Endothelial cell of umbilical vein (primary cell): ENCODE data around the gene APBB2. TPM values are rescaled to one million over a fixed set of nuclear protein-coding genes. Genes with fewer than 3 reads are reported as not detected.

ENCODE experiments used
- BruUV-seq: library from RNA; stranded (reverse); fragments of 400-500 nt; replicated peaks from 2 replicates; lab custom pipeline; 2021; lab: Mats Ljungman, UMichigan
- CTCF ChIA-PET: fragments of 300-600, 350-600 bp; sonication (Branson Sonifier 250); formaldehyde crosslinking; loops from one replicate; lab custom pipeline; 2021; ENCODE audit warnings: antibody characterized with exemption, inconsistent platforms; lab: Charles Lee
- POLR2A ChIA-PET: fragments of 300-600, 350-600 bp; sonication (Branson Sonifier 250); formaldehyde crosslinking; loops from one replicate; lab custom pipeline; 2021; ENCODE audit warnings: antibody characterized with exemption, inconsistent platforms; lab: Charles Lee
- DNase-seq: peaks from one replicate; pipeline ENCODE4 v3.0.0-alpha.2; 2011; ENCODE audit warnings: low read depth, low spot score
- FAIRE-seq: peaks from 2 replicates; lab custom pipeline; 2011; peaks lifted over from hg19 to GRCh38; lab: Jason Lieb, UNC
- H2AFZ ChIP-seq: 2 replicates; pipeline ENCODE4 v1.6.0; 2012; ENCODE audit warnings: low read depth, low read length, control low read depth, inconsistent platforms
- H3K27ac ChIP-seq: 2 replicates; pipeline ENCODE4 v1.5.1; 2011; ENCODE audit warnings: low read depth, mild to moderate bottlenecking, control low read depth, low read length, moderate library complexity; ENCODE audit not compliant: insufficient read depth
- H3K27me3 ChIP-seq, 2 experiments: 2 replicates each; pipeline versions ENCODE4 v1.6.0 to v1.6.1; 2011; ENCODE audit warnings: low read length in 2 of 2, mixed read lengths in 1 of 2; ENCODE audit not compliant: control insufficient read depth in 2 of 2, insufficient read depth in 2 of 2
- H3K36me3 ChIP-seq, 2 experiments: 2 replicates in 1 of 2; 3 replicates in 1 of 2; pipeline ENCODE4 v1.5.1; 2011; ENCODE audit warnings: low read length in 2 of 2, mild to moderate bottlenecking in 1 of 2, moderate library complexity in 1 of 2; ENCODE audit not compliant: control insufficient read depth in 2 of 2, insufficient read depth in 2 of 2; ENCODE audit errors: extremely low read depth in 1 of 2
- H3K4me1 ChIP-seq: 3 replicates; pipeline ENCODE4 v1.5.1; 2011; ENCODE audit warnings: mild to moderate bottlenecking, low read length; ENCODE audit not compliant: control insufficient read depth, insufficient read depth; ENCODE audit errors: extremely low read depth
- H3K4me2 ChIP-seq: 2 replicates; pipeline ENCODE4 v1.6.1; 2011; ENCODE audit warnings: low read length, control low read depth, mixed read lengths; ENCODE audit not compliant: insufficient read depth
- H3K4me3 ChIP-seq, 3 experiments: fragments of 200-600 bp in 1 of 3; sonication (generic), shearing (Covaris generic) in 1 of 3; replicated peaks in 1 of 3; 2 replicates each; pipeline ENCODE4 v1.5.1; 2011 to 2016; ENCODE audit warnings: control low read depth in 3 of 3, low read length in 3 of 3, mild to moderate bottlenecking in 2 of 3, inconsistent platforms in 1 of 3, low read depth in 1 of 3, moderate library complexity in 1 of 3; ENCODE audit not compliant: insufficient read depth in 1 of 3
- H3K79me2 ChIP-seq: 2 replicates; pipeline ENCODE4 v1.6.0; 2012; ENCODE audit warnings: low read length, inconsistent platforms; ENCODE audit not compliant: control insufficient read depth, insufficient read depth
- H3K9ac ChIP-seq: replicated peaks from 2 replicates; pipeline ENCODE3; 2011; ENCODE audit warnings: low read length, control low read depth; ENCODE audit not compliant: insufficient read depth; ENCODE audit errors: extremely low read depth
- H3K9me1 ChIP-seq: replicated peaks from 3 replicates; pipeline ENCODE4 v1.6.0; 2011; ENCODE audit warnings: mild to moderate bottlenecking, low read length; ENCODE audit not compliant: control insufficient read depth, insufficient read depth; ENCODE audit errors: extremely low read depth
- H3K9me3 ChIP-seq: replicated peaks from 2 replicates; pipeline ENCODE4 v1.5.1; 2012; ENCODE audit warnings: low read length, inconsistent platforms; ENCODE audit not compliant: control insufficient read depth, insufficient read depth
- H4K20me1 ChIP-seq: replicated peaks from 2 replicates; pipeline ENCODE3; 2011; ENCODE audit warnings: mild to moderate bottlenecking, low read length; ENCODE audit not compliant: control insufficient read depth, insufficient read depth; ENCODE audit errors: extremely low read depth
- CTCF ChIP-seq, 2 donors: IDR thresholded peaks; 1 replicate in 1 of 2; 2 replicates in 1 of 2; pipeline ENCODE4 v1.5.1; 2011; ENCODE audit warnings: low read length in 2 of 2, mild to moderate bottlenecking in 2 of 2, moderate library complexity in 2 of 2, control low read depth in 1 of 2, inconsistent platforms in 1 of 2, low read depth in 1 of 2; ENCODE audit not compliant: insufficient read depth in 1 of 2; ENCODE audit errors: extremely low read depth in 1 of 2
- EZH2 ChIP-seq: IDR thresholded peaks from 2 replicates; pipeline ENCODE4 v1.6.1; 2012; ENCODE audit warnings: borderline replicate concordance, low read depth, mild to moderate bottlenecking, moderate library complexity, low read length, inconsistent platforms; ENCODE audit not compliant: severe bottlenecking
- FOS ChIP-seq: IDR thresholded peaks from 2 replicates; pipeline ENCODE4 v1.6.1; 2011; ENCODE audit warnings: mild to moderate bottlenecking, low read length, moderate library complexity, borderline replicate concordance; ENCODE audit not compliant: insufficient read depth
- GATA2 ChIP-seq: IDR thresholded peaks from 2 replicates; pipeline ENCODE4 v1.7.0; 2011; ENCODE audit warnings: low read depth, mild to moderate bottlenecking, moderate library complexity, mixed read lengths, low read length; ENCODE audit not compliant: insufficient read length, insufficient read depth
- JUN ChIP-seq: IDR thresholded peaks from 2 replicates; pipeline ENCODE4 v1.6.1; 2011; ENCODE audit warnings: borderline replicate concordance, low read depth; ENCODE audit not compliant: insufficient read length, insufficient read depth
- MAX ChIP-seq: IDR thresholded peaks from 2 replicates; pipeline ENCODE4 v1.6.1; 2011; ENCODE audit not compliant: insufficient read depth, insufficient read length
- MYC ChIP-seq: IDR thresholded peaks from one replicate; pipeline ENCODE4 v1.6.1; 2011; ENCODE audit warnings: mild to moderate bottlenecking, low read depth, low read length
- POLR2A ChIP-seq: IDR thresholded peaks from 2 replicates; pipeline ENCODE4 v1.6.1; 2012; ENCODE audit warnings: low read depth, mild to moderate bottlenecking, control low read depth, low read length
- POLR2AphosphoS5 ChIP-seq: IDR thresholded peaks from 2 replicates; pipeline ENCODE4 v1.6.1; 2012; ENCODE audit warnings: low read depth, mild to moderate bottlenecking, control low read depth, low read length, moderate library complexity; ENCODE audit not compliant: insufficient read depth
- dilution Hi-C: fragments of 300-500 bp; cut with MboI; formaldehyde crosslinking; loops from one replicate; pipeline ENCODE4 v1.15.0; 2019; ENCODE audit warnings: low sequenced_read_pairs; ENCODE audit not compliant: extremely low pct_ligation_motif_present
- intact Hi-C: fragments of 100-400 bp; cut with micrococcal nuclease; formaldehyde crosslinking; loops from one replicate; pipeline ENCODE4 v1.10.0; 2022
- polyA plus RNA-seq, 4 experiments: library from polyadenylated mRNA; depleted of rRNA in 3 of 4; stranded (reverse) in 3 of 4; unstranded in 1 of 4; fragments of >200 nt; gene quantifications; 2 replicates each; pipeline versions ENCODE4 v1.2.1 to v1.2.3, GENCODE V29; 2011 to 2012; ENCODE audit warnings: missing spikeins in 1 of 4
- total RNA-seq: library from RNA; stranded (reverse); gene quantifications from 2 replicates; pipeline ENCODE4 v1.2.3, GENCODE V29; 2021

Gene APBB2
- total and polyA plus RNA-seq, 2 donors (not counting 3 experiments of a cell fraction or from before 2014, with no cell fraction given), result 79.8 to 124 TPM

GRCh38 chr4:40962551-40963180 is 251.7 kb downstream of the APBB2 start:
- POLR2A ChIA-PET, result interaction anchor here (1.3 kb wide), 1 partner anchor 88 kb away, joined by 3 read pairs; no protein-coding TSS in a partner anchor
- no TSS peak for BruUV-seq
- Histone ChIP-seq H3K79me2 (peaks cover 43% of the 10 kb centered on the region), H2AFZ (no peak overlapping the region), H3K4me3 (no peak overlapping the region), H3K4me2 (no peak overlapping the region), H3K9ac (no peak overlapping the region), H3K36me3 (no peaks in the 10 kb centered on the region), H3K4me1 (peaks cover 8% of the 10 kb centered on the region), H3K9me1 (no peaks in the 10 kb centered on the region), H3K27me3 (no peaks in the 10 kb centered on the region), H4K20me1 (no peaks in the 10 kb centered on the region), H3K27ac (no peak overlapping the region), H3K9me3 (no peaks in the 10 kb centered on the region)
- TF ChIP-seq GATA2 (no peak), CTCF (IDR thresholded peaks at IDR 0.05; ENCODE audit: extremely low read depth in 1 of 2, insufficient read depth in 1 of 2, low read depth in 1 of 2, low read length in 2 of 2) (no peak), POLR2A (no peak), FOS (no peak), MYC (no peak), EZH2 (no peak), POLR2AphosphoS5 (no peak), JUN (no peak), MAX (no peak)
- DNase-seq (no peak), FAIRE-seq (no peak)
- CTCF ChIA-PET, result interaction anchor here (0.6 to 1.7 kb wide), 2 partner anchors 9 to 251 kb away, joined by 4 read pairs; partner anchors contain the start of gene APBB2
- intact Hi-C loops, result no loop called here
- dilution Hi-C loops, result no loop called here
